ENCODE results near the gene B3GALT5. TPM values are rescaled to one million over a fixed set of nuclear protein-coding genes. Genes with fewer than 3 reads are reported as not detected.

The B3GALT5 gene
- total and polyA plus RNA-seq, 7 donors = 0.36 to 33.7 (median 1.4) TPM

DNA sequence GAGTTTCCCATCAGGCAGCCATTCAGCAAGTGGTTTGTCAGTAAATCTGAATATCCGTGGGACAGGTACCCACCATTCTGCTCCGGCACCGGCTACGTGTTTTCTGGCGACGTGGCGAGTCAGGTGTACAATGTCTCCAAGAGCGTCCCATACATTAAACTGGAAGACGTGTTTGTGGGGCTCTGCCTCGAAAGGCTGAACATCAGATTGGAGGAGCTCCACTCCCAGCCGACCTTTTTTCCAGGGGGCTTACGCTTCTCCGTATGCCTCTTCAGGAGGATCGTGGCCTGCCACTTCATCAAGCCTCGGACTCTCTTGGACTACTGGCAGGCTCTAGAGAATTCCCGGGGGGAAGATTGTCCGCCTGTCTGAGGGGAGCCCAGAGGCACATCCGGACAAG, 48.4 kb downstream of the B3GALT5 start:
- no peak overlapping the region for H3K4me3 ChIP-seq
- 95% methylated on average over 18 of the region's 18 CpGs for WGBS, 2 donors
- H3K27ac ChIP-seq = peak overlapping the region in 3 of 4 donors; percentile 58 to 78 (median 77)

GRCh38 chr21:39661740-39662139, 49.0 kb downstream of the B3GALT5 start:
- WGBS, 2 donors = 94 to 96% methylated on average over 9 of the region's 9 CpGs
- Histone ChIP-seq H3K4me1 (peaks cover 0 to 24% (median 21%) of the 10 kb centered on the region in 4 donors), H3K4me3 (no peak overlapping the region), H3K27me3 (no peaks in the 10 kb centered on the region), H3K36me3 (no peaks in the 10 kb centered on the region), H3K9me3 (no peaks in the 10 kb centered on the region), H3K27ac (peak overlapping the region in 1 of 4 donors; percentile 78)
- TF ChIP-seq EP300 (IDR thresholded peaks at IDR 0.05) (no peak), POLR2AphosphoS5 (IDR thresholded peaks at IDR 0.05) (no peak), POLR2A (IDR thresholded peaks at IDR 0.05) (no peak)
- TF ChIP-seq, protein P1, sequence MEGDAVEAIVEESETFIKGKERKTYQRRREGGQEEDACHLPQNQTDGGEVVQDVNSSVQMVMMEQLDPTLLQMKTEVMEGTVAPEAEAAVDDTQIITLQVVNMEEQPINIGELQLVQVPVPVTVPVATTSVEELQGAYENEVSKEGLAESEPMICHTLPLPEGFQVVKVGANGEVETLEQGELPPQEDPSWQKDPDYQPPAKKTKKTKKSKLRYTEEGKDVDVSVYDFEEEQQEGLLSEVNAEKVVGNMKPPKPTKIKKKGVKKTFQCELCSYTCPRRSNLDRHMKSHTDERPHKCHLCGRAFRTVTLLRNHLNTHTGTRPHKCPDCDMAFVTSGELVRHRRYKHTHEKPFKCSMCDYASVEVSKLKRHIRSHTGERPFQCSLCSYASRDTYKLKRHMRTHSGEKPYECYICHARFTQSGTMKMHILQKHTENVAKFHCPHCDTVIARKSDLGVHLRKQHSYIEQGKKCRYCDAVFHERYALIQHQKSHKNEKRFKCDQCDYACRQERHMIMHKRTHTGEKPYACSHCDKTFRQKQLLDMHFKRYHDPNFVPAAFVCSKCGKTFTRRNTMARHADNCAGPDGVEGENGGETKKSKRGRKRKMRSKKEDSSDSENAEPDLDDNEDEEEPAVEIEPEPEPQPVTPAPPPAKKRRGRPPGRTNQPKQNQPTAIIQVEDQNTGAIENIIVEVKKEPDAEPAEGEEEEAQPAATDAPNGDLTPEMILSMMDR (IDR thresholded peaks at IDR 0.05) = no peak
- intact Hi-C loops (cut with DNase I) = loop anchor here (2.0 kb wide), 1 partner anchor 13 kb away; no protein-coding TSS in a partner anchor
- no peak for DNase-seq

More for the DNA sequence above, 48.4 kb downstream of the B3GALT5 start:
- TF ChIP-seq POLR2AphosphoS5 (IDR thresholded peaks at IDR 0.05) = no peak
- TF ChIP-seq POLR2A (IDR thresholded peaks at IDR 0.05) = no peak
- TF ChIP-seq EP300 (IDR thresholded peaks at IDR 0.05) = no peak
- TF ChIP-seq, protein P1 (IDR thresholded peaks at IDR 0.05) = no peak
- no peaks in the 10 kb centered on the region for H3K27me3 ChIP-seq
- no peaks in the 10 kb centered on the region for H3K9me3 ChIP-seq
- H3K4me1 ChIP-seq = peaks cover 0 to 26% (median 22%) of the 10 kb centered on the region in 4 donors
- H3K36me3 ChIP-seq = no peaks in the 10 kb centered on the region
- no peak for DNase-seq
- intact Hi-C loops (cut with DNase I) = loop anchor here (2.0 kb wide), 1 partner anchor 14 kb away; no protein-coding TSS in a partner anchor

- no peak for TF ChIP-seq POLR2A (IDR thresholded peaks at IDR 0.05)
- TF ChIP-seq, protein P1 (IDR thresholded peaks at IDR 0.05) = no peak
- TF ChIP-seq EP300 (IDR thresholded peaks at IDR 0.05) = no peak
- no peak for TF ChIP-seq POLR2AphosphoS5 (IDR thresholded peaks at IDR 0.05)
- intact Hi-C loops (cut with DNase I) = no loop called here
- H3K27ac ChIP-seq = no peak overlapping the region
- H3K36me3 ChIP-seq = no peaks in the 10 kb centered on the region
- 89 to 92% methylated on average over 8 of the region's 8 CpGs for WGBS, 2 donors
- no peak for DNase-seq
- no peaks in the 10 kb centered on the region for H3K9me3 ChIP-seq
- peaks cover 0 to 19% (median 18%) of the 10 kb centered on the region in 4 donors for H3K4me1 ChIP-seq
- H3K4me3 ChIP-seq = no peak overlapping the region
- no peaks in the 10 kb centered on the region for H3K27me3 ChIP-seq
These were observed 49.7 kb downstream of the B3GALT5 start for GRCh38 chr21:39662411-39662953.

DNA sequence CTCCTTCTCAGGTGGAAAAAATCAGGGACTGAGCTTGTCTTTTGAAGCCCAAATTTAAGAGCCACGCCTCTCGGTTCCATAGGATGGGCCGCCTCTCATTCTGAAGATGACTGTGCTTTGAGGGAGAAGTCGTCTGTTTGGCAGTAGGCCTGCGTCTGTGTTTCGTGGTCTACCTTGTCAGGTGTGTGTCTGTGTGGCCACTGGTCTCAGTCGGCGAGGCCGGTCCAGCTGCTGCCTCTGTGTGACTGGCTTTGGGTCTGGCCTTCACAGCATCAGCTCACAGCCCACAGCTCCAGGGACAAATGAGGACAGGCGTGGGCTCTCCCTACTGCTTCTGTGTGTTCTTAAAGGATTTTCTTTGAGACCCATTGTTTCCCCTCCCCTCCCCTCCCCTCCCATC, 50.3 kb downstream of the B3GALT5 start:
- no peaks in the 10 kb centered on the region for H3K9me3 ChIP-seq
- H3K4me1 ChIP-seq = peaks cover 0 to 19% (median 18%) of the 10 kb centered on the region in 4 donors
- TF ChIP-seq POLR2AphosphoS5 (IDR thresholded peaks at IDR 0.05) (no peak), POLR2A (IDR thresholded peaks at IDR 0.05) (no peak), EP300 (IDR thresholded peaks at IDR 0.05) (no peak)
- TF ChIP-seq, protein P1 (IDR thresholded peaks at IDR 0.05) = no peak
- no peak for DNase-seq
- H3K27me3 ChIP-seq = no peaks in the 10 kb centered on the region
- 92 to 93% methylated on average over 10 of the region's 10 CpGs for WGBS, 2 donors
- no peaks in the 10 kb centered on the region for H3K36me3 ChIP-seq
- intact Hi-C loops (cut with DNase I) = no loop called here
- H3K27ac ChIP-seq = no peak overlapping the region
- no peak overlapping the region for H3K4me3 ChIP-seq
